Smooth muscle cell (in vitro differentiated cells): ENCODE results near the gene SEMA5A. TPM values are rescaled to one million over a fixed set of nuclear protein-coding genes. Genes with fewer than 3 reads are reported as not detected.

Experiments
- DNase-seq: peaks from one replicate; lab custom pipeline; 2025; ENCODE audit not compliant: unreplicated experiment; lab: John Stamatoyannopoulos, UW
- H2AFZ ChIP-seq: fragments of 200-600 bp; sonication (generic); 2 replicates; pipeline ENCODE4 v1.6.0; 2016; ENCODE audit warnings: antibody characterized with exemption, low read depth, mild to moderate bottlenecking
- H3F3A ChIP-seq: fragments of 200-600 bp; sonication (generic); 2 replicates; pipeline ENCODE4 v1.6.0; 2017; ENCODE audit warnings: antibody characterized with exemption, low read depth
- H3K27ac ChIP-seq: fragments of 200-600 bp; sonication (generic); 2 replicates; pipeline ENCODE4 v1.5.1; 2016; ENCODE audit warnings: low read depth, mild to moderate bottlenecking
- H3K27me3 ChIP-seq: fragments of 200-600 bp; sonication (generic); 2 replicates; pipeline ENCODE4 v1.6.1; 2016; ENCODE audit warnings: low read depth, mild to moderate bottlenecking
- H3K36me3 ChIP-seq: fragments of 200-600 bp; sonication (generic); 2 replicates; pipeline ENCODE4 v1.5.1; 2016; ENCODE audit warnings: low read depth
- H3K4me1 ChIP-seq: fragments of 200-600 bp; sonication (generic); 2 replicates; pipeline ENCODE4 v1.5.1; 2016; ENCODE audit warnings: low read depth
- H3K4me2 ChIP-seq: fragments of 200-600 bp; sonication (generic); 2 replicates; pipeline ENCODE4 v1.6.0; 2016; ENCODE audit warnings: mild to moderate bottlenecking
- H3K4me3 ChIP-seq: fragments of 200-600 bp; sonication (generic); 2 replicates; pipeline ENCODE4 v1.5.1; 2016; ENCODE audit warnings: mild to moderate bottlenecking
- H3K79me2 ChIP-seq: fragments of 200-600 bp; sonication (generic); 2 replicates; pipeline ENCODE4 v1.6.0; 2016; ENCODE audit warnings: low read depth, mild to moderate bottlenecking
- H3K9ac ChIP-seq: fragments of 200-600 bp; sonication (generic); 2 replicates; pipeline ENCODE4 v1.6.0; 2016; ENCODE audit warnings: low read depth
- H3K9me3 ChIP-seq: fragments of 200-600 bp; sonication (generic); replicated peaks from 2 replicates; pipeline ENCODE4 v1.5.1; 2016; ENCODE audit warnings: low read depth
- H4K20me1 ChIP-seq: fragments of 200-600 bp; sonication (generic); 2 replicates; pipeline ENCODE4 v1.6.0; 2016; ENCODE audit warnings: low read depth
- CTCF ChIP-seq: fragments of 200-600 bp; sonication (generic); IDR thresholded peaks from 2 replicates; pipeline ENCODE4 v1.5.1; 2017; ENCODE audit warnings: borderline replicate concordance, mild to moderate bottlenecking, antibody characterized with exemption; ENCODE audit not compliant: insufficient read depth, poor library complexity, severe bottlenecking
- WGBS: methylation state at CpG from one replicate; pipeline ENCODE4 v1.1.7; 2016; ENCODE audit warnings: low lambda C conversion rate; 5-methylcytosine and 5-hydroxymethylcytosine counted together
- polyA plus RNA-seq: library from polyadenylated mRNA; unstranded; fragments of >200 nt; fragmentation: Nextera tagmentation; extraction: Ambion mirVana; gene quantifications from 2 replicates; pipeline ENCODE4 v1.2.1, GENCODE V29; 2016
- total RNA-seq: library from RNA; depleted of rRNA; stranded (reverse); fragments of >200 nt; gene quantifications from 2 replicates; pipeline ENCODE4 v1.2.3, GENCODE V29; 2014

Gene SEMA5A
- total and polyA plus RNA-seq, 2 experiments from 2014 or later = 21.6 to 65.1 TPM

- Histone ChIP-seq H2AFZ (no peak overlapping the region), H3F3A (peaks cover 16% of the 10 kb centered on the region), H3K9me3 (no peaks in the 10 kb centered on the region), H4K20me1 (no peaks in the 10 kb centered on the region), H3K79me2 (peaks cover 23% of the 10 kb centered on the region), H3K27me3 (no peaks in the 10 kb centered on the region), H3K9ac (no peak overlapping the region), H3K27ac (peak overlapping the region; percentile 3), H3K4me3 (no peak overlapping the region), H3K4me2 (no peak overlapping the region), H3K4me1 (peaks cover 27% of the 10 kb centered on the region), H3K36me3 (peaks cover 4% of the 10 kb centered on the region)
- 48% methylated on average over 2 of the region's 2 CpGs for WGBS
- DNase-seq = no peak
- no peak for TF ChIP-seq CTCF
These were observed 93.7 kb downstream of the SEMA5A start for GRCh38 chr5:9452181-9452580.

GRCh38 chr5:9451037-9451436 lies 94.8 kb downstream of the SEMA5A start:
- Histone ChIP-seq H2AFZ (no peak overlapping the region), H3K4me2 (no peak overlapping the region), H3F3A (peaks cover 16% of the 10 kb centered on the region), H3K9ac (no peak overlapping the region), H3K27me3 (no peaks in the 10 kb centered on the region), H3K27ac (no peak overlapping the region), H3K36me3 (peaks cover 4% of the 10 kb centered on the region), H3K79me2 (peaks cover 23% of the 10 kb centered on the region), H3K4me3 (no peak overlapping the region), H4K20me1 (no peaks in the 10 kb centered on the region), H3K4me1 (peaks cover 28% of the 10 kb centered on the region), H3K9me3 (no peaks in the 10 kb centered on the region)
- WGBS = 72% methylated on average over 4 of the region's 4 CpGs
- no peak for TF ChIP-seq CTCF
- no peak for DNase-seq

DNA sequence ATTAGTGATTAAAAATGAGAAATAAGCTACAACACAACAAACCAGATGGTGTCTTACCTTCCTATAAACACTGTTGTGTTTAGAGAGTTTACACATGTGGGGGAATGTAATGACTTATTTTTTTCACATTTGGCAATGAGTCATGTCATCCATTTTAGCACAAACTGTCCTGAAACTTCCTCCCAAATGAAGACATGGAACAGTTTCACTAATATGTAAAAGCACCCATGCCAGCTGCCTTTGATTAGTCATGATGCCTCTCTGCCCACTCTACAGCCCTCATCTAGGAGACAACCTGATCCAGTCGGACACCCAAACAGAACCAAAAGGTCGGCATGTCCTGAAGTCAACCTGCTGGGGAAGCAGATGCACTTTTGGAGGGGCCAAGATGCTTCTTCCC lies 98.2 kb downstream of the SEMA5A start:
- H2AFZ ChIP-seq = no peak overlapping the region
- no peaks in the 10 kb centered on the region for H4K20me1 ChIP-seq
- H3F3A ChIP-seq = no peaks in the 10 kb centered on the region
- H3K4me2 ChIP-seq = no peak overlapping the region
- peaks cover 27% of the 10 kb centered on the region for H3K79me2 ChIP-seq
- no peak overlapping the region for H3K27ac ChIP-seq
- H3K27me3 ChIP-seq = no peaks in the 10 kb centered on the region
- no peak overlapping the region for H3K4me3 ChIP-seq
- no peak for DNase-seq
- H3K4me1 ChIP-seq = peaks cover 13% of the 10 kb centered on the region
- 94% methylated on average over 2 of the region's 2 CpGs for WGBS
- H3K9ac ChIP-seq = no peak overlapping the region
- H3K9me3 ChIP-seq = no peaks in the 10 kb centered on the region
- H3K36me3 ChIP-seq = peaks cover 4% of the 10 kb centered on the region
- TF ChIP-seq CTCF = no peak

GRCh38 chr5:9445826-9446388 lies 100.0 kb downstream of the SEMA5A start:
- H3K36me3 ChIP-seq = peaks cover 4% of the 10 kb centered on the region
- H3K4me1 ChIP-seq = peaks cover 13% of the 10 kb centered on the region
- WGBS = 86% methylated on average over 2 of the region's 2 CpGs
- no peak overlapping the region for H2AFZ ChIP-seq
- H3K9ac ChIP-seq = no peak overlapping the region
- H3F3A ChIP-seq = no peaks in the 10 kb centered on the region
- no peak for DNase-seq
- H4K20me1 ChIP-seq = no peaks in the 10 kb centered on the region
- H3K79me2 ChIP-seq = peaks cover 34% of the 10 kb centered on the region
- no peak overlapping the region for H3K4me2 ChIP-seq
- no peak overlapping the region for H3K27ac ChIP-seq
- H3K9me3 ChIP-seq = no peaks in the 10 kb centered on the region
- no peak overlapping the region for H3K4me3 ChIP-seq
- TF ChIP-seq CTCF = no peak
- no peaks in the 10 kb centered on the region for H3K27me3 ChIP-seq
